ENCODE results near the gene LASP1NB. TPM values are rescaled to one million over a fixed set of nuclear protein-coding genes. Genes with fewer than 3 reads are reported as not detected.
"Not testable (repeated sequence)": the region's sequence is repeated elsewhere in the genome, so short reads cannot be mapped to it uniquely, and the experiment has no call there.

LASP1NB gene

DNA sequence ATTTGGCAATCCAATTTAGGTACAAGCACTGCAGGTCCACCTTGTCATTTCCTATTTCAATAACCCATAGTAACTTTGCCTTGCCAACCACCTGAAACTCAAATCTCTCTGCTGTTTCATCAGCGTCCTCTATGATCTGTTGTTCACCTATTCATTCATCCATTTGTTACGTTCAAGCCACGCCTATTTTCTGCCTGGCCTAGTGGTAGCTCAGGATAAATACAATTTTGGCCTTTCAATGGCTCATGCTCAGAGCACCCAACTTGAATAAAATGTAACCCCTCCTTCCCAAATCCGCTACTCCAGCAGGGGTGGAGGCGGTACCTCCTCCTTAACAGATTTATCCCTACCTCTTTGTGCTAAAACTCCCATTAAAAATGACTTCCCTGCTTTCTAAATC, 45.4 kb downstream of the LASP1NB start:
- H3K4me1 ChIP-seq (ENCODE audit: control insufficient read depth, insufficient read depth, low read length), result no peaks in the 10 kb centered on the region
- ATAC-seq (no peak), DNase-seq (no peak)
- intact Hi-C loops (cut with DNase I), result loop anchor here in 1 of 4 donors (10.0 kb wide), 1 partner anchor 96 kb away; the partner anchor contains the start of gene LASP1
- H3K27me3 ChIP-seq (ENCODE audit: control insufficient read depth, insufficient read depth), result no peaks in the 10 kb centered on the region
- no peak overlapping the region for H3K27ac ChIP-seq (ENCODE audit: low read length)
- H3K4me3 ChIP-seq (ENCODE audit: low read length), result no peak overlapping the region
- H3K9me3 ChIP-seq (ENCODE audit: control insufficient read depth, low read length), result no peaks in the 10 kb centered on the region
- 84% methylated on average over 5 of the region's 5 CpGs for WGBS

GRCh38 chr17:38976187-38976551, 50.8 kb downstream of the LASP1NB start:
- H3K27ac ChIP-seq (ENCODE audit: low read length); H3K27me3 ChIP-seq (ENCODE audit: control insufficient read depth, insufficient read depth); ATAC-seq; H3K9me3 ChIP-seq (ENCODE audit: control insufficient read depth, low read length); DNase-seq; H3K4me3 ChIP-seq (ENCODE audit: low read length); H3K4me1 ChIP-seq (ENCODE audit: control insufficient read depth, insufficient read depth, low read length): not testable (repeated sequence)
- intact Hi-C loops (cut with DNase I), result loop anchor here in 1 of 4 donors (10.0 kb wide), 1 partner anchor 101 kb away; the partner anchor contains the start of gene LASP1
- 69% methylated on average over 6 of the region's 6 CpGs for WGBS

- intact Hi-C loops (cut with DNase I), result loop anchor here in 1 of 4 donors (10.0 kb wide), 1 partner anchor 103 kb away; the partner anchor contains the start of gene LASP1
- Histone ChIP-seq H3K4me1 (ENCODE audit: control insufficient read depth, insufficient read depth, low read length) (no peaks in the 10 kb centered on the region), H3K27me3 (ENCODE audit: control insufficient read depth, insufficient read depth) (no peaks in the 10 kb centered on the region), H3K4me3 (ENCODE audit: low read length) (no peak overlapping the region), H3K9me3 (ENCODE audit: control insufficient read depth, low read length) (no peaks in the 10 kb centered on the region), H3K27ac (ENCODE audit: low read length) (no peak overlapping the region)
- ATAC-seq (no peak), DNase-seq (no peak)
- 95% methylated on average over 4 of the region's 4 CpGs for WGBS
Measured at GRCh38 chr17:38978180-38978579, 52.8 kb downstream of the LASP1NB start.

Small RNA genes lying within 50 kb of the gene (microRNA-seq; reads per million reads assigned to microRNA genes)
- 0 reads per million in 2 donors for gene MIR6779

Other genes starting within 250 kb of the LASP1NB start
- 100 to 1,000 TPM in 2 of 4 donors, 10 to 100 TPM in 2; 80.7 to 108 (median 94.2) TPM for gene MLLT6, start 220.3 kb upstream of the LASP1NB start, total RNA-seq
- 81.2 TPM for gene MLLT6, start 220.3 kb upstream of the LASP1NB start, polyA plus RNA-seq
- gene CISD3, start 195.3 kb upstream of the LASP1NB start, total RNA-seq, result 10 to 100 TPM; 43.7 to 74.6 (median 67.9) TPM
- gene CISD3, start 195.3 kb upstream of the LASP1NB start, polyA plus RNA-seq, result 78.1 TPM
- gene PCGF2, start 177.3 kb upstream of the LASP1NB start, total RNA-seq, result 10 to 100 TPM; 28.2 to 48.4 (median 34.7) TPM
- 34.3 TPM for gene PCGF2, start 177.3 kb upstream of the LASP1NB start, polyA plus RNA-seq
- 100 to 1,000 TPM; 134 to 167 (median 146) TPM for gene PSMB3, start 172.9 kb upstream of the LASP1NB start, total RNA-seq
- gene PSMB3, start 172.9 kb upstream of the LASP1NB start, polyA plus RNA-seq, result 247 TPM
- gene PIP4K2B, start 126.1 kb upstream of the LASP1NB start, total RNA-seq, result 10 to 100 TPM; 39.2 to 50.0 (median 46.2) TPM
- 28.2 TPM for gene PIP4K2B, start 126.1 kb upstream of the LASP1NB start, polyA plus RNA-seq
- gene CWC25, start 100.3 kb upstream of the LASP1NB start, total RNA-seq, result 10 to 100 TPM in 3 of 4 donors, 1 to 10 TPM in 1; 8.8 to 11.5 (median 10.9) TPM
- 11.0 TPM for gene CWC25, start 100.3 kb upstream of the LASP1NB start, polyA plus RNA-seq
- gene RPL23, start 71.9 kb upstream of the LASP1NB start, total RNA-seq, result 100 to 1,000 TPM; 830 to 995 (median 880) TPM
- gene RPL23, start 71.9 kb upstream of the LASP1NB start, polyA plus RNA-seq, result 1,847 TPM
- 10 to 100 TPM; 29.2 to 39.6 (median 35.8) TPM for gene LASP1, start 55.6 kb upstream of the LASP1NB start, total RNA-seq
- 23.8 TPM for gene LASP1, start 55.6 kb upstream of the LASP1NB start, polyA plus RNA-seq
- gene FBXO47, start 41.8 kb downstream of the LASP1NB start, total RNA-seq, result not detected
- gene FBXO47, start 41.8 kb downstream of the LASP1NB start, polyA plus RNA-seq, result not detected
- 10 to 100 TPM in 1 of 4 donors, 1 to 10 TPM in 3; 4.4 to 14.6 (median 5.8) TPM for gene PLXDC1, start 226.0 kb downstream of the LASP1NB start, total RNA-seq
- 13.0 TPM for gene PLXDC1, start 226.0 kb downstream of the LASP1NB start, polyA plus RNA-seq
- not detected for gene ARL5C, start 240.5 kb downstream of the LASP1NB start, total RNA-seq
- not detected for gene ARL5C, start 240.5 kb downstream of the LASP1NB start, polyA plus RNA-seq